Cardiac fibroblast (primary cell): ENCODE results near the gene SETD1B.
"Not testable (repeated sequence)": the region's sequence is repeated elsewhere in the genome, so short reads cannot be mapped to it uniquely, and the experiment has no call there.

Experiments
- DNase-seq, 2 donors: peaks; one replicate each; pipeline versions ENCODE4 v3.0.0 to v3.0.0-alpha.2; 2010; ENCODE audit warnings: low read depth in 2 of 2
- H3K4me3 ChIP-seq, 2 donors: replicated peaks in 1 of 2; 1 replicate in 1 of 2; 2 replicates in 1 of 2; pipeline ENCODE4 v1.5.1; 2011; ENCODE audit warnings: low read depth in 2 of 2, low read length in 2 of 2, mild to moderate bottlenecking in 2 of 2, moderate library complexity in 1 of 2
- TF ChIP-seq, protein P1 (sequence below): IDR thresholded peaks from one replicate; pipeline ENCODE4 v1.5.1; 2011; ENCODE audit warnings: low read depth, mild to moderate bottlenecking, low read length, inconsistent platforms

Gene SETD1B

DNA sequence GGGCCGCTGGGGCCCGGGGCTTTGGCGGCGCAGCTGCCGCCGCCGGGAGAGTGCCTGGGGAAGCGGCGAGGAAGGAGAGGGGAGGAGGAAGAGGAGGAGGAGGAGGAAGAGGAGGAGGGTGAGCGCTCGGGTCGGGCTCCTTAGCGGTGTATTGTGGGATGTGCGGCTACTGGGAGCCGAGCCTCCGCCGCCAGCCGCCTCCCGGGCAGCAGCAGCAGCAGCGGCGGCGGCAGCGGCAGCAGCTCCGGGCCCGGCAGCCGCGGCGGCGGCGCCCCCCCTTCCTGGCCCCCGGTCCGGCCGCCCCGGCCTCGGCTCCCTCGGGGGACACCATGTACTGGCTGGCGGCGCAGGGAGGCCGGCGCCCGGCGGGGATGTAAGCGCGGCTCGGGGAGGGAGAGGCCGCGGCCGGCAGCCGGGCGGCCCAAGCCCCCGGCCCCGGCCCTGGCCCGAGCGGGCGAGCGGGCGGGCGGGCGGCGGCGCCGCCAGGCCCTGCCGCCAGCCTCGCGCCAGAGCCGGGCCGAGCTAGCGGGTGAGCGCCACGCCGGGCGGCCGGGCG lies at the start of gene SETD1B:
SETD1B (plus strand) TSS at position 149 of the 556 bp plus-strand sequence. CDS start 729 bp downstream, outside the sequence.
- peak within 1 kb of the TSS; percentile 68 to 69 for H3K4me3 ChIP-seq
- TF ChIP-seq, protein P1, sequence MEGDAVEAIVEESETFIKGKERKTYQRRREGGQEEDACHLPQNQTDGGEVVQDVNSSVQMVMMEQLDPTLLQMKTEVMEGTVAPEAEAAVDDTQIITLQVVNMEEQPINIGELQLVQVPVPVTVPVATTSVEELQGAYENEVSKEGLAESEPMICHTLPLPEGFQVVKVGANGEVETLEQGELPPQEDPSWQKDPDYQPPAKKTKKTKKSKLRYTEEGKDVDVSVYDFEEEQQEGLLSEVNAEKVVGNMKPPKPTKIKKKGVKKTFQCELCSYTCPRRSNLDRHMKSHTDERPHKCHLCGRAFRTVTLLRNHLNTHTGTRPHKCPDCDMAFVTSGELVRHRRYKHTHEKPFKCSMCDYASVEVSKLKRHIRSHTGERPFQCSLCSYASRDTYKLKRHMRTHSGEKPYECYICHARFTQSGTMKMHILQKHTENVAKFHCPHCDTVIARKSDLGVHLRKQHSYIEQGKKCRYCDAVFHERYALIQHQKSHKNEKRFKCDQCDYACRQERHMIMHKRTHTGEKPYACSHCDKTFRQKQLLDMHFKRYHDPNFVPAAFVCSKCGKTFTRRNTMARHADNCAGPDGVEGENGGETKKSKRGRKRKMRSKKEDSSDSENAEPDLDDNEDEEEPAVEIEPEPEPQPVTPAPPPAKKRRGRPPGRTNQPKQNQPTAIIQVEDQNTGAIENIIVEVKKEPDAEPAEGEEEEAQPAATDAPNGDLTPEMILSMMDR: no peak
- peak; percentile 62 to 75 for DNase-seq

GRCh38 chr12:121754836-121755235 lies 49.0 kb upstream of the SETD1B start:
- H3K4me3 ChIP-seq: no peak overlapping the region
- no peak for DNase-seq
- TF ChIP-seq, protein P1: no peak

DNA sequence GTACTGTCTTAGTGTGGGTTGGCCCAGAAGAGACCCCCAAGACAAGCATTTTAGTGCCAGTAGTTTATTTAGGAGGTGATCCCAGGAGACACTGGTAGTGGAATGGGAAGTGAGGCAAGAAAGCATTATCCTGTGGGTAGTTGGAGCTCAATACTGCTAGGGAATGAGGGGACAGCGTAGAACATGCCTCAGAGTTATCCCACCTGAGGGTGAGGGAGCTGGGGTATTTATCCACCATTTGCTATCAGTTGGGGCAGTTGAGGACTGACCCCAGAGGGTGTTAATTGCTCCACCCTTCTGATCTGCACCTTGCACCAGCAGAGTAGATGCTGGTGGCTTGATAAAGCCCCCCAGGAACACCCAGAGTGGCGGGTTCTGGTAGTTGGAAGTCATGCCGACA lies 48.2 kb upstream of the SETD1B start:
- TF ChIP-seq, protein P1: no peak

DNA sequence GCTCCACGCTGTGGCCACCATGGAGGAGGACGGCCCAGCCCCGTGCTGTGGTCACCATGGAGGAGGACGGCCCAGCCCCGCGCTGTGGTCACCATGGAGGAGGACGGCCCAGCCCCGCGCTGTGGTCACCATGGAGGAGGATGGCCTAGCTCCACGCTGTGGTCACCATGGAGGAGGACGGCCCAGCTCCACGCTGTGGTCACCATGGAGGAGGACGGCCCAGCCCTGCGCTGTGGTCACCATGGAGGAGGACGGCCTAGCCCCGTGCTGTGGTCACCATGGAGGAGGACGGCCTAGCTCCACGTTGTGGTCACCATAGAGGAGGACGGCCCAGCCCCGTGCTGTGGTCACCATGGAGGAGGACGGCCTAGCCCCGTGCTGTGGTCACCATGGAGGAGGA lies 45.3 kb upstream of the SETD1B start:
- H3K4me3 ChIP-seq, DNase-seq: not testable (repeated sequence)

More for the DNA sequence above, 48.2 kb upstream of the SETD1B start:
- no peak for DNase-seq
- no peak overlapping the region for H3K4me3 ChIP-seq

DNA sequence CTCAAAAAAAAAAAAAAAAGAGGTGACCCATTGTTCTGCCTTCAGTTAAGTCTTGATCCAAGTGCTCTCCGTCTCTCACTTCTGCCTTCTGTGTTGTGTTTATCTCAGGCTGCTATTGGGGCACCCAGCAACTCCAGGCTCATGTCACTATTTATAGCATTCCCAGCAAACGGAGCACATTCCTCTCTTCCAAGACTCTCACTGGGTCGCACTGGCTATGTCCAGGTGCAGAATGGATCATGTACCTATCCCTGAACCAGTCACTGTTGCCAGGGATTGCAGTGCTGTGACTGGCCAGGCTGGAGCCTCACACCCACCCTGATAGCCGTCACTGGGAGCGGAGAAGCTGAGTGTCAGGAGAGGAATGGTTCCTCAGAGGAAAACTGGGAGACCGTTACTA lies 41.5 kb upstream of the SETD1B start:
- TF ChIP-seq, protein P1: no peak
- DNase-seq: peak in 1 of 2 donors; percentile 49
- no peak overlapping the region for H3K4me3 ChIP-seq

- TF ChIP-seq, protein P1: no peak
- DNase-seq: no peak
Observed at GRCh38 chr12:121764808-121765207, 39.0 kb upstream of the SETD1B start.

GRCh38 chr12:121765573-121765972 lies 38.2 kb upstream of the SETD1B start:
- no peak overlapping the region for H3K4me3 ChIP-seq
- peak; percentile 54 to 77 for DNase-seq
- TF ChIP-seq, protein P1: no peak

More at GRCh38 chr12:121764808-121765207, 39.0 kb upstream of the SETD1B start:
- H3K4me3 ChIP-seq: no peak overlapping the region
